Body of pancreas (tissue), 4 donors: ENCODE data around the gene GABRR3. TPM values are rescaled to one million over a fixed set of nuclear protein-coding genes. Genes with fewer than 3 reads are reported as not detected.

Experiments used
- ATAC-seq: fragments of 150-250 bp; one replicate; pipeline ENCODE4 v1.9.1; 2016
- DNase-seq, 4 donors: peaks; one replicate each; pipeline ENCODE4 v3.0.0-alpha.2; 2019
- H3K27ac ChIP-seq, 4 donors: fragments of 200-600 bp; sonication (generic); 1 replicate in 3 of 4; 2 replicates in 1 of 4; pipeline versions ENCODE4 v1.5.1 to v1.6.1; 2016 to 2019; ENCODE audit warnings: mild to moderate bottlenecking in 1 of 4, mixed read lengths in 1 of 4, moderate library complexity in 1 of 4
- H3K27me3 ChIP-seq, 2 donors: fragments of 200-600 bp; sonication (generic); one replicate each; pipeline ENCODE4 v1.6.0; 2016; ENCODE audit warnings: mild to moderate bottlenecking in 1 of 2
- H3K36me3 ChIP-seq, 2 donors: fragments of 200-600 bp; sonication (generic); replicated peaks in 1 of 2; 2 replicates each; pipeline ENCODE4 v1.5.1; 2016; ENCODE audit warnings: low read depth in 2 of 2; ENCODE audit not compliant: insufficient read depth in 1 of 2
- H3K4me1 ChIP-seq: fragments of 200-600 bp; sonication (generic); one replicate; pipeline ENCODE4 v1.6.0; 2016
- H3K4me3 ChIP-seq, 2 donors: fragments of 200-600 bp; sonication (generic); 1 replicate in 1 of 2; 2 replicates in 1 of 2; pipeline ENCODE4 v1.5.1; 2016 to 2019
- H3K9me3 ChIP-seq, 3 donors: fragments of 200-600 bp; sonication (generic); 1 replicate in 2 of 3; 2 replicates in 1 of 3; pipeline ENCODE4 v1.5.1; 2016
- CTCF ChIP-seq, 7 experiments: fragments of 450-650 bp in 4 of 7; fragments of 200-600 bp in 3 of 7; sonication (generic) in 3 of 7; IDR thresholded peaks; one replicate each; pipeline ENCODE4 v1.5.1; 2016 to 2019; ENCODE audit warnings: antibody characterized with exemption in 7 of 7
- POLR2A ChIP-seq, 3 donors: fragments of 450-650 bp; IDR thresholded peaks; one replicate each; pipeline ENCODE4 v1.6.1; 2016; ENCODE audit warnings: antibody characterized with exemption in 3 of 3, mild to moderate bottlenecking in 2 of 3
- WGBS, 2 donors: methylation state at CpG; one replicate each; pipeline ENCODE4 v1.1.5; 2017; 5-methylcytosine and 5-hydroxymethylcytosine counted together
- intact Hi-C: fragments of 100-400 bp; cut with DNase I; formaldehyde crosslinking; loops from one replicate; pipeline ENCODE4 v1.15.1; 2023
- total RNA-seq, 2 donors: library from RNA; depleted of rRNA; stranded (reverse); fragments of >200 nt; gene quantifications; one replicate each; pipeline ENCODE4 v1.1.0, GENCODE V29; 2016

GABRR3 gene
- total RNA-seq, 2 donors from 2014 or later, result not detected

DNA sequence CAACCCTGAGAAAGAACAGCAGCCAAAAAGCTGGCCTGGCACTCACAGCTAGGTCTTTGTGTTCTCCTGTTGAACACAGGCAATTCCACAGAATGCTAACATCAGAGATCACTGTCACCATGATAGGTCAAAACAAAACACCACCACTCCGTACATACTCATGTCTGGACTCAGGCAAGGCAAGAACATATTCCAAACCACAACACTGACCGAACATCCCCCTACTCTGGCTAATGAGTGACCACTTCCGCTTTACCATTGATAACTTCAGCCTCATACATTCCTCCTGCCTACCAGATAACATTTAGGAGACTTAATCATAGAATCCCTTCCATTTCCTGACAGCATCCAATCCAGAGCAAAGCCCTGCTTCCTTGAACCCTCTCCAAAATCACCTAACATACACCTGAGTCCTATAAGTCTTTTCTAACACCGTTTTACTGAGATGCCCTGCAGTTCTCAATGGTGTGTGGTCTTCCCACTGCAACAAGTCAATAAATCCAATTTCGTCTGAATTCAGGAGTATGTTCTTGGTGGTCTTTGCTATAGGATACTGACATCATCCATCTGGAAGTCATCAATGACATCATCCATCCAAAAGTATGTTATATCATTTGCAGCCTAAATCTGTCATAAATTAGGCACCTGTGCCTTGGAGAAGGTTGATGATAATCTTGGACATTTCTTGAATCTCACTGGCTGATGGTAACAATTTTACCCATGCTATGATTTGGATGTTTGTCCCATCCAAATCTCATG, 86.6 kb downstream of the GABRR3 start:
- TF ChIP-seq CTCF (IDR thresholded peaks at IDR 0.05), result no peak
- TF ChIP-seq POLR2A (IDR thresholded peaks at IDR 0.05), result no peak
- Histone ChIP-seq H3K4me1 (no peaks in the 10 kb centered on the region), H3K4me3 (no peak overlapping the region), H3K27me3 (no peaks in the 10 kb centered on the region), H3K9me3 (no peaks in the 10 kb centered on the region), H3K36me3 (peaks cover 0 to 35% of the 10 kb centered on the region in 2 donors), H3K27ac (no peak overlapping the region)
- WGBS, 2 donors, result 75 to 80% methylated on average over 5 of the region's 5 CpGs
- DNase-seq (no peak), ATAC-seq (no peak)
- intact Hi-C loops, result no loop called here

GRCh38 chr3:97942801-97943546, 92.1 kb downstream of the GABRR3 start:
- ATAC-seq (no peak), DNase-seq (no peak)
- no peak overlapping the region for H3K27ac ChIP-seq
- intact Hi-C loops, result no loop called here
- H3K9me3 ChIP-seq, result no peaks in the 10 kb centered on the region
- peaks cover 0 to 16% of the 10 kb centered on the region in 2 donors for H3K36me3 ChIP-seq
- no peak overlapping the region for H3K4me3 ChIP-seq
- peaks cover 8% of the 10 kb centered on the region for H3K4me1 ChIP-seq
- 79 to 86% methylated on average over 4 of the region's 4 CpGs for WGBS, 2 donors
- no peaks in the 10 kb centered on the region for H3K27me3 ChIP-seq
- TF ChIP-seq POLR2A (IDR thresholded peaks at IDR 0.05), result no peak
- TF ChIP-seq CTCF (IDR thresholded peaks at IDR 0.05), result no peak

- intact Hi-C loops, result no loop called here
- TF ChIP-seq CTCF (IDR thresholded peaks at IDR 0.05) (no peak), POLR2A (IDR thresholded peaks at IDR 0.05) (no peak)
- peaks cover 8% of the 10 kb centered on the region for H3K4me1 ChIP-seq
- peaks cover 0 to 6% of the 10 kb centered on the region in 2 donors for H3K36me3 ChIP-seq
- WGBS, 2 donors, result 76 to 81% methylated on average over 1 of the region's 1 CpG
- no peaks in the 10 kb centered on the region for H3K27me3 ChIP-seq
- H3K9me3 ChIP-seq, result no peaks in the 10 kb centered on the region
- H3K4me3 ChIP-seq, result no peak overlapping the region
- DNase-seq (no peak), ATAC-seq (no peak)
- no peak overlapping the region for H3K27ac ChIP-seq
These were observed 95.1 kb downstream of the GABRR3 start for GRCh38 chr3:97940034-97940433.

DNA sequence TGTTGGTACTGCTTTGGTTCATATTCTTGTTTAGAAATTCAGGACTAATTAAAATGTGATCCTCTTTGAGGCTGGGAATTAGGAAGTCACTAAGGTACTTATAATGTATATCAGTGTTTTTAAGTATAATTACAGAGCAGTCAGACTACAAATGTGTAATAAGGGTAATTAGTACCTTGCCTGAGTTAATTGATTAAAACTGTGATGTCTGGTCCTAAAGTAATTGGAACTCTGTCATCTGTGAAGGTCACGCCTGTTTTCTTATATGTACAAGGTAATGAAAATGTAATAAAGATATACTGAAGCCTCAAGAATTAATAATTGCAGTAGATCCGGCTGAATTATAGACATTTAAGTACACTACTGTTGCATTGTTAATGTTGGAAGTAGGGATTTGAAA, 95.7 kb downstream of the GABRR3 start:
- Histone ChIP-seq H3K27me3 (no peaks in the 10 kb centered on the region), H3K9me3 (no peaks in the 10 kb centered on the region), H3K27ac (no peak overlapping the region), H3K4me3 (no peak overlapping the region), H3K4me1 (peaks cover 8% of the 10 kb centered on the region), H3K36me3 (peaks cover 0 to 3% of the 10 kb centered on the region in 2 donors)
- TF ChIP-seq CTCF (IDR thresholded peaks at IDR 0.05), result no peak
- 85 to 88% methylated on average over 2 of the region's 2 CpGs for WGBS, 2 donors
- ATAC-seq, result no peak
- no peak for DNase-seq
- intact Hi-C loops, result no loop called here
